ENCODE results near the gene HACD3.
A peak's percentile ranks its signal among the peaks of the same experiment; 100 is the strongest.

HACD3 gene

DNA sequence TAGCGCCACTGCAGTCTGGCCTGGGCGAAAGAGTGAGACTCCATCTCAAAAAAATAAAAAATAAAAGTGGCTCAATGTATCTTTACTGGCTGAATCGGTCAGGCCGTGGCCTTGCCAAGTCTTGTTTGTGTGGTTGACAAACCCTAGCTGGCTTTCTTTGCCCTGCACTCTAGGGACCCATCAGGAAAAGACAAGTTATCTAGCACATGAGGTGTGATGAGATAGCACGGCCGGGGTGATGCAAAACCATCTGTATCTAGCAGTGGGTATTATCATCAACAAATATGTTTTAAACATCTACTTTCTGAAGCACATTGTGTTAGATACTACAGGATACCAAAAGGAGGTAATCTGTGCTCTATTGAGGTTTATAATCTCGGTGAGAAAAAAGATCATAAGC, 8.9 kb upstream of the HACD3 start:
- no peak overlapping the region for H3K27ac ChIP-seq (ENCODE audit: insufficient read depth, low read length, poor library complexity, severe bottlenecking)
- H3K9me3 ChIP-seq (ENCODE audit: control insufficient read depth, low read length): no peaks in the 10 kb centered on the region
- no peak for DNase-seq
- H3K4me3 ChIP-seq (ENCODE audit: insufficient read depth, low read depth, low read length, poor library complexity, severe bottlenecking): no peak overlapping the region
- H3K4me1 ChIP-seq (ENCODE audit: control insufficient read depth, insufficient read depth, low read length, poor library complexity, severe bottlenecking): peaks cover 8% of the 10 kb centered on the region
- peaks cover 4% of the 10 kb centered on the region for H3K36me3 ChIP-seq (ENCODE audit: control insufficient read depth, insufficient read depth, low read length)
- no peaks in the 10 kb centered on the region for H3K27me3 ChIP-seq (replicated peaks; ENCODE audit: control insufficient read depth, insufficient read depth, low read length, poor library complexity, severe bottlenecking)

DNA sequence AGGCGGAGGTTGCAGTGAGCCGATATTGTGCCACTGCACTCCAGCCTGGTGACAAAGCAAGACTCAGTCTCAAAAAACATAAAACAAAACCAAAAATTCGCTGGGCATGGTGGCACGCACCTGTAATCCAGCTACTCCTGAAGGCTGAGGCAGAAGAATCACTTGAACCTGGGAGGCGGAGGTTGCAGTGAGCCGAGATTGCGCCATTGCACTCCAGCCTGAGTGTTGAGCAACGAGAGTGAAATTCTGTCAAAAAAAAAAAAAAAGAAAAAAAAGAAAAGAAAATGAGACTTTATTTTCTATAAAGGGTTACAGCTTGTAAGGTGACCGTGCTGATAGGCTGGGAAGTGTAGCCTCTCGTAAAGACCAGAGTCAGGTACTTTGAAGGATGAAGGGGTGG, 6.0 kb upstream of the HACD3 start:
- Histone ChIP-seq H3K27ac (ENCODE audit: insufficient read depth, low read length, poor library complexity, severe bottlenecking) (no peak overlapping the region), H3K9me3 (ENCODE audit: control insufficient read depth, low read length) (no peaks in the 10 kb centered on the region), H3K4me3 (ENCODE audit: insufficient read depth, low read depth, low read length, poor library complexity, severe bottlenecking) (no peak overlapping the region), H3K36me3 (ENCODE audit: control insufficient read depth, insufficient read depth, low read length) (no peaks in the 10 kb centered on the region), H3K4me1 (ENCODE audit: control insufficient read depth, insufficient read depth, low read length, poor library complexity, severe bottlenecking) (no peaks in the 10 kb centered on the region), H3K27me3 (replicated peaks; ENCODE audit: control insufficient read depth, insufficient read depth, low read length, poor library complexity, severe bottlenecking) (no peaks in the 10 kb centered on the region)
- DNase-seq: no peak

DNA sequence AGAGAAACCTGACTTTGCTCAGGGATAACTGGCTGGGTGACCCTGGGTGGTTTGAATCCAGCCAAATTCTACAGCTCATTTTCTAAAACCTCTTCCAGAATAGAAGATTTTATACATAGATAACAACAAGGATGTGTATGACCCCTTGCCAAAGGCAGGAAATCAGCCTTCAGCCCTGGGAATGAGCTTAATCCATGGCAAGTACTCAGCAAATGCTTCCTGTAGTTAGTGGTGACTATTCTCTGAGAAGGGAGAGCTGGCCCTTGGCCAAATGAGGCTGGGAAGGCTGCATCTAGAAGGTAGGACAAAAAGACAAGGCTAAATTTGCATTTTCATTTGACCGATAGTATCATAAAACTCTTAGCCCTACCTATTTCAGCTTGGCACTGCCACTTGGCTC, 4.6 kb upstream of the HACD3 start:
- no peak for DNase-seq
- peaks cover 4% of the 10 kb centered on the region for H3K4me1 ChIP-seq (ENCODE audit: control insufficient read depth, insufficient read depth, low read length, poor library complexity, severe bottlenecking)
- H3K27ac ChIP-seq (ENCODE audit: insufficient read depth, low read length, poor library complexity, severe bottlenecking): no peak overlapping the region
- H3K27me3 ChIP-seq (replicated peaks; ENCODE audit: control insufficient read depth, insufficient read depth, low read length, poor library complexity, severe bottlenecking): no peaks in the 10 kb centered on the region
- no peaks in the 10 kb centered on the region for H3K36me3 ChIP-seq (ENCODE audit: control insufficient read depth, insufficient read depth, low read length)
- no peak overlapping the region for H3K4me3 ChIP-seq (ENCODE audit: insufficient read depth, low read depth, low read length, poor library complexity, severe bottlenecking)
- H3K9me3 ChIP-seq (ENCODE audit: control insufficient read depth, low read length): no peaks in the 10 kb centered on the region

DNA sequence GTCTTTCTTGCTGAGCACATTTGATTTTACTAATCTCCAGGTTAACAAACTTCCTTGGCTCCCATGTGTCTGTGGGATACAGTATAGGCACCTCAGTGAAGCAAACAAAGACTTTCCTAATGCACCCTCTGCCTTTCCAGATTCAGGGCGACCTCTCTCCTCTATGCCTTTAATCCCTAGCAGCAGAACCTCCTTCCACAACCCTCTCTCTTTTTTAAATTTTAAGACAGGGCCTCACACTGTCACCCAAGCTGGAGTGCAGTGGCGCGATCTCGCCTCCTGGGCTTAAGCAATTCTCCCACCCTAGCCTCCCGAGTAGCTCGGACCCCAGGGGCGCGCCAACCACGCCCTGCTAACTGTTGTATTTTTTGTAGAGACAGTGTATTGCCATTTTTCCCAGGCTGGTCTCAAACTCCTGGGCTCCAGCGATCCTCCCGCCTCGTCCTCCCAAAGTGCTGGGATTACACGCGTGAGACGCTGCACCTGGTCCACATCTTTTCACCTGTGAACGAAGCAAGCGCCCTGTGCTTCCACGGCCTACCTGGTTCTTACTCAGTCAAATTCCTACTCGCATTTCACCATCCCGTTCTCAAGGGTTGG, 1.7 kb upstream of the HACD3 start:
- no peak for DNase-seq

DNA sequence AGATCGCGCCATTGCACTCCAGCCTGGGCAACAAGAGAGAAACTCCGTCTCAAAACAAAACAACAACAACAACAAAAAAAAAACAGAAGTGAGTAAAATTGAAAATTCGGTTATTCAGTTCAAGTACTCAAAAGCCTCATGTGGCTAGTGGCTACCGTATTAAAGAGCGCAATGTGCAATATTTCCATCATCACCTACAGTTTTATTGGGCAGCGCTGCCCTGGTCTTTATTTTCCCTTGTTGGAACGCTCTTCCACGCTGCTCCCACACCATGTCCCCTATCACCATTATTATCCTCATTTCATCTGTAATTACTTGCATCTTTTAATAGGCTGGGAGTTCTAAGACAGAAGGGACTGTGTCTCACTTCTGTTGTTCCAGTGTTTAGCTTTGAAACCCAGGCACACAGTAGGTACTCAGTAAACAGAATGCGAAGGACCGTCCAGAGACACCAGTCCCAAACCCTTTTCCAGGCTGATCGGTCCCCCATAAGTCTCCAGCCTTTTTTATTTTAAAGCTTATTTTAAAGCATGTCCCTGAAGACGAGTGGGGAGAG, 423 bp upstream of the HACD3 start:
- H3K27ac ChIP-seq (ENCODE audit: insufficient read depth, low read length, poor library complexity, severe bottlenecking): peak overlapping the region; percentile 78
- H3K4me3 ChIP-seq (ENCODE audit: insufficient read depth, low read depth, low read length, poor library complexity, severe bottlenecking): peak overlapping the region; percentile 87
- no peaks in the 10 kb centered on the region for H3K27me3 ChIP-seq (replicated peaks; ENCODE audit: control insufficient read depth, insufficient read depth, low read length, poor library complexity, severe bottlenecking)
- no peak for DNase-seq
- peaks cover 4% of the 10 kb centered on the region for H3K4me1 ChIP-seq (ENCODE audit: control insufficient read depth, insufficient read depth, low read length, poor library complexity, severe bottlenecking)
- no peaks in the 10 kb centered on the region for H3K9me3 ChIP-seq (ENCODE audit: control insufficient read depth, low read length)
- H3K36me3 ChIP-seq (ENCODE audit: control insufficient read depth, insufficient read depth, low read length): no peaks in the 10 kb centered on the region

More for the DNA sequence above, 1.7 kb upstream of the HACD3 start:
- Histone ChIP-seq H3K4me3 (ENCODE audit: insufficient read depth, low read depth, low read length, poor library complexity, severe bottlenecking) (no peak overlapping the region), H3K9me3 (ENCODE audit: control insufficient read depth, low read length) (no peaks in the 10 kb centered on the region), H3K27me3 (replicated peaks; ENCODE audit: control insufficient read depth, insufficient read depth, low read length, poor library complexity, severe bottlenecking) (no peaks in the 10 kb centered on the region), H3K36me3 (ENCODE audit: control insufficient read depth, insufficient read depth, low read length) (no peaks in the 10 kb centered on the region), H3K4me1 (ENCODE audit: control insufficient read depth, insufficient read depth, low read length, poor library complexity, severe bottlenecking) (peaks cover 4% of the 10 kb centered on the region), H3K27ac (ENCODE audit: insufficient read depth, low read length, poor library complexity, severe bottlenecking) (no peak overlapping the region)

DNA sequence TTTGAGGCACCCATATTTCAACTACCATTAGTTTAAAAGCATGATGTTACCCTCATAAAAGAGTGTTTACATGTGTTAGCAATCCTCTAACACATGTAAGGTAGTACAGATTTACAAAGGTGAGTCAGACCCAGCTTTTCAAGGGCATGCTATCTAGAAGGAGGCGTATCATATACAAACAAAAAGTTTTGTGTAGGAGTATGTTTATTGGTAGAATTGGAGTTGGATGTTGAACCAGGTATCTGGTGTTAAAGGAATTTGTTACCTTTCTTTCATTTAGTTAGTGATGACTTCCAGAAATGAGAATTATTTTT, 2.4 kb downstream of the HACD3 start:
- Histone ChIP-seq H3K36me3 (ENCODE audit: control insufficient read depth, insufficient read depth, low read length) (no peaks in the 10 kb centered on the region), H3K4me3 (ENCODE audit: insufficient read depth, low read depth, low read length, poor library complexity, severe bottlenecking) (no peak overlapping the region), H3K4me1 (ENCODE audit: control insufficient read depth, insufficient read depth, low read length, poor library complexity, severe bottlenecking) (peaks cover 4% of the 10 kb centered on the region), H3K9me3 (ENCODE audit: control insufficient read depth, low read length) (no peaks in the 10 kb centered on the region), H3K27me3 (replicated peaks; ENCODE audit: control insufficient read depth, insufficient read depth, low read length, poor library complexity, severe bottlenecking) (no peaks in the 10 kb centered on the region), H3K27ac (ENCODE audit: insufficient read depth, low read length, poor library complexity, severe bottlenecking) (no peak overlapping the region)
- DNase-seq: no peak

DNA sequence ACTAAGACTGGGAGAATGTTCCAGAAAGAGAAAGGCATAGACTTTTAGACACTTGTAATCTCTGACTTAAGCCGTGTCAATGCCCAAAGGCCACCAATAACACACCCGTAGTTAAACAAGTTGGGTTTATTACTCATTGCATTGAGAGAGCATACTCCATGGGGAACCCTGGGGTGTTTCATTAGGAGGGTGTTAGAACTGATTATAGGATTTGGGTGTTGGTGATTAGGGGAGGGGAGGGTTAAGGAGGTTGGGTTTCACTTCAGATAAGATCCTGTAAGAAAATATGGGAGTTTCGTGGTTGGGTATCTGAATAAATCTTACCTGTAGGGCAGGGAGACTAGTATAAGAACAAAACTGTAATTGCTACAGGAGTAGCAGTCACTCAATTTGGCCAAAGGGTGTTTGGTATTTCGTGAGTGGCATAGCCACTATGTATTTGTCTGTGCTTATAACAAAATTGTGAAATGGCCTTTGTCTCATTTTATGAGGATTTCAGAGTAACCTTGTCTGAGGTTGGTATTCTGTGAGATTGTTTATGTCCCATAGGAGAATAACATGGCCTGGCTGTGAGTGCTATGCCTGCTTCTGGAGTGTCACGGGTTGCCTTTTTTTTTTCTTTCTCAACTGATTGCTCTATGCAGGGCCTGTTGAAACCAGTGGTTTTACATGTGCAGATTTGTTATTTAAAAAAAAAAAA, 2.9 kb downstream of the HACD3 start:
- no peak overlapping the region for H3K4me3 ChIP-seq (ENCODE audit: insufficient read depth, low read depth, low read length, poor library complexity, severe bottlenecking)
- DNase-seq: no peak
- H3K27ac ChIP-seq (ENCODE audit: insufficient read depth, low read length, poor library complexity, severe bottlenecking): no peak overlapping the region
- peaks cover 4% of the 10 kb centered on the region for H3K4me1 ChIP-seq (ENCODE audit: control insufficient read depth, insufficient read depth, low read length, poor library complexity, severe bottlenecking)
- H3K9me3 ChIP-seq (ENCODE audit: control insufficient read depth, low read length): no peaks in the 10 kb centered on the region
- no peaks in the 10 kb centered on the region for H3K36me3 ChIP-seq (ENCODE audit: control insufficient read depth, insufficient read depth, low read length)
- H3K27me3 ChIP-seq (replicated peaks; ENCODE audit: control insufficient read depth, insufficient read depth, low read length, poor library complexity, severe bottlenecking): no peaks in the 10 kb centered on the region

DNA sequence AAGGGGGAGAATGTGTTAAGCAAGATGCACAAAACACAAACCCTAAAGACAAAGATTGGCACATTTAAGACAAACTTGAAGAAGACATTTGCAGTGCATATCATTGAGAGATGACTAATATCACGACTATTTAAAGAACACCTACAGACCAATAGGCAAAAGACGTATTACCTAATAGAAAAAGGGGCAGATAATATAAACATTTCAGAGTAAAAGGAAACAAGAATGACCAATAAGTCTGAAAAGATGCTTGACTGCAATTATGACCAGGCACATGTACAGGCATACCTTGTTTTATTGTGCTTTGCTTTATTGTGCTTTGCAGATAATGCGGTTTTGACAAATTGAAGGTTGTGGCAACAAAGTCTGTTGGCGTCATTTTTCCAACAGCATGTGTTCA, 4.9 kb downstream of the HACD3 start:
- Histone ChIP-seq H3K27ac (ENCODE audit: insufficient read depth, low read length, poor library complexity, severe bottlenecking) (no peak overlapping the region), H3K9me3 (ENCODE audit: control insufficient read depth, low read length) (no peaks in the 10 kb centered on the region), H3K27me3 (replicated peaks; ENCODE audit: control insufficient read depth, insufficient read depth, low read length, poor library complexity, severe bottlenecking) (no peaks in the 10 kb centered on the region), H3K36me3 (ENCODE audit: control insufficient read depth, insufficient read depth, low read length) (no peaks in the 10 kb centered on the region), H3K4me3 (ENCODE audit: insufficient read depth, low read depth, low read length, poor library complexity, severe bottlenecking) (no peak overlapping the region), H3K4me1 (ENCODE audit: control insufficient read depth, insufficient read depth, low read length, poor library complexity, severe bottlenecking) (no peaks in the 10 kb centered on the region)
- DNase-seq: no peak

DNA sequence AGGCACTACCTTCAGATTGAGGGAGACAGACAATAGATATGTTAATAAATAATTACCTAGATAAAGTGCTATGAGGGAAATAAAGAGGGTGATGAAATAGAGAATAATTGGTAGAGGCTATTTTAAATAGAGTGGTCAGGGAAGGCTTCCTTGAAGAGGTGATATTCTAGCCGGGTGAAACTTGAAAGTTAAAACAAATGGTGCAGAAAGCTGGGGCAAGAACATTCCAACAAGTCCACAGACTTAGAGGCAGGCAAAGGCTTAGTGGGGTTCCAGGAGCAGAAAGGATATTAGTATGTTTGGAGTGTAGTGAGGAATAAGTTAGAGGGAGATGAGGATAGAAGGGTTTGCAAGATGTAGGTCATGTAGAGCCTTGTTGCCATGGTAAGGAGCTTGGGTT, 10.1 kb downstream of the HACD3 start:
- no peak for DNase-seq
- Histone ChIP-seq H3K9me3 (ENCODE audit: control insufficient read depth, low read length) (no peaks in the 10 kb centered on the region), H3K27me3 (replicated peaks; ENCODE audit: control insufficient read depth, insufficient read depth, low read length, poor library complexity, severe bottlenecking) (no peaks in the 10 kb centered on the region), H3K36me3 (ENCODE audit: control insufficient read depth, insufficient read depth, low read length) (no peaks in the 10 kb centered on the region), H3K27ac (ENCODE audit: insufficient read depth, low read length, poor library complexity, severe bottlenecking) (no peak overlapping the region), H3K4me3 (ENCODE audit: insufficient read depth, low read depth, low read length, poor library complexity, severe bottlenecking) (no peak overlapping the region), H3K4me1 (ENCODE audit: control insufficient read depth, insufficient read depth, low read length, poor library complexity, severe bottlenecking) (no peaks in the 10 kb centered on the region)

DNA sequence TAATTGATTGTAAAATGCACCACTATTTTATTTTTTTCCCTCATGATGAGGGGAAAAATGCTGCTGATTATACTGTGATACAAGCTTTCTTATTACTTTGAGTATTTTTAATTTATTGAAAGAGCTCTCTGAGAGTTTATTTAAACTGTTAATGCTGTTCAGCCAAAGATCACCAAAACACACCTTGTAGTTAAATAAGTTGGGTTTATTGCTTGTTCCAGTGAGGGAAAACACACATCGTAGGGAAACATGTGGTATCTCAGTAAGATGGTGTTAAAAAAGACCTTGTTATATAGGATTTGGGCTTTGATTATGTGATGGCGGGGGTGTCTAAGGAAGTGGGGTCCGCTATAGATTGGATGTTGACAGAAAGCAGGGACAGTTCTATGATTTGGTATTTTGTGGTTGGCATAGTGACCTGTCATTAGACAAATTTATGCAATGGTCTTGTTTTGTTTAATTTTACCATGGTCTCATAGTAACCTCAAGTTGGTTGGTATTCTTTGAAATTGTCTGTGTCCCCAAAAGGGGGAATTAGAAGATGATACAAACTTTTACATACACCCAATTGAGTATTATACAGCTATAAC, 11.1 kb downstream of the HACD3 start:
- DNase-seq: no peak
- no peaks in the 10 kb centered on the region for H3K36me3 ChIP-seq (ENCODE audit: control insufficient read depth, insufficient read depth, low read length)
- no peaks in the 10 kb centered on the region for H3K4me1 ChIP-seq (ENCODE audit: control insufficient read depth, insufficient read depth, low read length, poor library complexity, severe bottlenecking)
- H3K9me3 ChIP-seq (ENCODE audit: control insufficient read depth, low read length): no peaks in the 10 kb centered on the region
- no peak overlapping the region for H3K27ac ChIP-seq (ENCODE audit: insufficient read depth, low read length, poor library complexity, severe bottlenecking)
- H3K27me3 ChIP-seq (replicated peaks; ENCODE audit: control insufficient read depth, insufficient read depth, low read length, poor library complexity, severe bottlenecking): no peaks in the 10 kb centered on the region
- no peak overlapping the region for H3K4me3 ChIP-seq (ENCODE audit: insufficient read depth, low read depth, low read length, poor library complexity, severe bottlenecking)
